ENCODE results near the gene PHLDB2.

Gene PHLDB2

GRCh38 chr3:111885578-111885977 is 26.5 kb downstream of the PHLDB2 start:
- DNase-seq, result no peak

- no peak for DNase-seq
These were observed 31.1 kb downstream of the PHLDB2 start for GRCh38 chr3:111890051-111890580.

- DNase-seq, result no peak
These were observed 33.0 kb downstream of the PHLDB2 start for GRCh38 chr3:111892070-111892469.

- DNase-seq, result peak; percentile 53
These were observed 36.0 kb downstream of the PHLDB2 start for GRCh38 chr3:111895071-111895470.

DNA sequence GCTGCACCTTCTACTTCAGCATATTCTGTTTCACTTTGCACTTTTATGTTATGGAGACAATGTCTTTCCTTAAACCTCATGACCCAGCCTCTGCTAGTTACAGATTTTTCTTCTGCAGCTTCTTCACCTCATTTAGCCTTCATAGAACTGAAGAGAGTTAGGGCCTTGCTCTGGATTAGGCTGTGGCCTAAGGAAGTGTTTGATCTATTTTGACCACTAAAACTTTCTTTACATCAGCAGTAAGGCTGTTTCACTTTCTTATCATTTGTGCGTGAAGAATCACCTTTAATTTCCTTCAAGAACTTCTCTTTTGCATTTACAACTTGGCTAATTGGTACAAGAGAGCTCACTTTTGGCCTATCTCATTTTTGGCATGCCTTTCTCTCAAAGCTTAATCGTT is 40.9 kb downstream of the PHLDB2 start:
- no peak for DNase-seq

DNA sequence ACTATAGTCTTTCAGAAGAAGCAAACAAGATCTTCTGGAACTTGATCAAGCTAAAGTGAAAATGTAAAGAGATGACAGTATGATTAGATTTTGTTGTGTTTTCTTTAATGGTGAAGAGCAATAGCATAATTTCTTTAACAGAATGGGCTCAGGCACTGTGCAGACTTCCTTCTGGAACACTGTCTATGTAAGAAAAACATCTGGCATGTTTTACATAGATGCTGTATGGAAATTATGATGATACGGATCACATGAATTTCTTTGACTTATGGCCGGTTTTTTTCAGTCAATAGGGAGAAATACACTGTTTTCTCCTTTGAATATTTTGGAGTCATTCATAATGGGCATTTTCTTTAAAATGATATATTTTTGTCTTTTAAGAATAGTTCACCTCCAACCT is 42.6 kb downstream of the PHLDB2 start:
- no peak for DNase-seq

DNA sequence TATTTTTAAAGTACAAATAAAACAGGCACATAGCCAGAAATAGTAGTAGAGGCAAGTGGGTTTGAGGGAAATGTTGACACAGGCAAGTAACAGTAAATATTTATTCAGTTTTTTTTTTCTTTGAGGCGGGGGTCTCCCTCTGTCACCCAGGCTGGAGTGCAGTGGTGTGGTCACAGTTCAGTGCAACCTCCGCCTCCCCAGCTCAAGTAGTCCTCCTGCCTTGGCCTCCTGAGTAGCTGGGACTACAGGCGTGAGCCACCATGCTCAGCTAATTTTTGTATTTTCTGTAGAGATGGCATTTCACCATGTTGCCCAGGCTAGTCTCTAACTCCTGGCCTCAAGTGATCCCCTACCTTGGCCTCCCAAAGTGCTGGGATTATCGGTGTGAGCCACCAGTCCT is 43.5 kb downstream of the PHLDB2 start:
- no peak for DNase-seq

- peak; percentile 91 for DNase-seq
These were observed 44.0 kb downstream of the PHLDB2 start for GRCh38 chr3:111903067-111903511.

DNA sequence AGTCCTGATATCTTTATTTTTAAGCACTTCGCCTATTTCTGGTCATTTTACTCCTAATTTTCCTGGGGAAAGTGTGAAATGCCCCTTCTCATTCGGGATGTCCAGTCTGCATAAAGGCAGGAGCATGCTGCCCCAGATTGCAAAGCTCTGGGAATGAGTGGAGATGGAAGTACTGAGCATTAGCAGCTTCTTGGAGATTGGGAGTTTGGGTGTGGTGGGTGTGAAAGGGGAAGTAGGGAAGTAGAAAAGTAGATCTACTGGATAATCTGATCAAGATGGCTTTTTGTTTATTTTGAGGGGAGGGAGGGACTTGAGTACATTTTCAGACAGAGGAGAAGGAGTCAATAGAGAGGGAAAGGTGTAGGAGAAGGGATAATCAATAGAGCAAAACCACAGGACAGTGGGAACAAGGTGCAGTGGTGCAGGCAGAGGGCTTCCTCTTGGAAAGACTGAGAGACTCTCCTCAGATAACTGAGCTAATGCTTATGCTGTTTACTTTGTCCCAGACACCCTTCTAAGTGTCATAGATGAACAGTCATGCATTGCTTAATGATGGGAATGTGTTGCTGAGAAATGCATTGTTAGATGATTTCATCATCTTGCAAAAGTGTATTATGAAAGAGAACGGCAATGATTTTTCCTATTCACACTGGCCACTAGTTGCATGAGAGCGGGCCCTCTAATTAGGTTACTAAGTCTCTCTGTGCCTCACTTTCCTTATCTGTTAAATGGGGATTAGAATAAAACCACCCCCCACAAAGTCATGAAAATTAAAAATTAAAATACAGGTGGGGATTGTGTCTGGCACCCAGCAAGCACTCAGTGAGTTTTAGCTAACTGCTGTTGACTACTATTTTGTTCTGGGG is 45.5 kb downstream of the PHLDB2 start:
- DNase-seq, result peak; percentile 95

GRCh38 chr3:111906656-111907055 is 47.6 kb downstream of the PHLDB2 start:
- no peak for DNase-seq

DNA sequence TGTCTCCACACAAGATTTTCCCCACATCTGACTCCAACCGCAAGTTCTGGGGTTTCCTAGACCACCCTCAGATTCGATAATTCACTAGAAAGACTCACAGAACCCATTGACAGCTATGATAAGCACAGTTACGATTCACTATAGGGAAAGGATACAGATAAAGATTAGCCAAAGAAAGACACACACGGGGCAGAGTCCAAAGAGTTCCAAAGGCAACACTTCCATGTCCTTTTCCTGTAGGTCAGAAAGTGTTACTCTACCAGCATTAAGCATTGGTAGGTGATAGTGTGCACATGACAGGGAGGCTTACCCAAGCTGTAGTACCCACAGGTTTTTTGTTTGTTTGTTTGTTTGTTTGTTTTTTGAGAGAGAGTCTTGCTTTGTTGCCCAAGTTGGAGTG is 48.1 kb downstream of the PHLDB2 start:
- DNase-seq, result no peak

DNA sequence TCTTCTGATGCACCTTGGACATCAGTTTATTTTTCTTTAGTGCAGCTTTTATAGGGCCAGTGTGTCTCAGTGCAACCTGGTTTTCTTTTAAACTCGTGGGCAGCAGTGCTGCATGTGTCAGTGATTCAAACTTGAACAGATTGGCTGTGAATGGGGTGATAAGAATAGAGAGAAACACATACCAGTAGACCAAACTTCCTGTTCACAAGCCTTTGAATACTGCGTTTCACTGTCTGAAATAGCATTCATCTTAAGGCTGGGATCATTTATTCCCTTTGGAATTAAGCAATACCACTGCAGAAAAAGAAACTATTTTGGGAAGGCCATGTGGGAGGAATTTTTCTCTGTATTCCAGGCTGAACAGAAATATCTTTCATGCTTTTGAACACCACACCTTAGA is 51.7 kb downstream of the PHLDB2 start:
- peak; percentile 86 for DNase-seq

DNA sequence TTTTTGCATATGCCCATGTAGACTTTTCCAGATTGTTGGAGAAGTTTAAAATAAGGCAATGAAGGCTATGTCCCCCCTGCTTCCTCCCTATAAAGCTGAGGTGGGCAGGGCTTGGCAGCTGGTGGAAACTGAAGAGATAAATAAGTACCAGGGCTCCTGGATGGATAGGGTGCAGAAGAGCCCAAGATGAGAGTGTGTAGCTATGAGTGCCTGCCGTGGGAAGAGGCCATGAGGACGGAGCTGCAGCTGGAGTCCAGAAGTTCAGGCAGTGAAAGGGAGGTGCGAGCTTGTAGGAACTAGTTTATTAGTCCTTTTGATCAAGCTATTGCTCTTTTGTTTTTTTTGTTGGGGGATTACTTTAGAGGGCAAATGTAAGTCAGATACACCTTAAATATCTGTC is 52.4 kb downstream of the PHLDB2 start:
- no peak for DNase-seq

GRCh38 chr3:111913163-111913763 is 54.2 kb downstream of the PHLDB2 start:
- no peak for DNase-seq

DNA sequence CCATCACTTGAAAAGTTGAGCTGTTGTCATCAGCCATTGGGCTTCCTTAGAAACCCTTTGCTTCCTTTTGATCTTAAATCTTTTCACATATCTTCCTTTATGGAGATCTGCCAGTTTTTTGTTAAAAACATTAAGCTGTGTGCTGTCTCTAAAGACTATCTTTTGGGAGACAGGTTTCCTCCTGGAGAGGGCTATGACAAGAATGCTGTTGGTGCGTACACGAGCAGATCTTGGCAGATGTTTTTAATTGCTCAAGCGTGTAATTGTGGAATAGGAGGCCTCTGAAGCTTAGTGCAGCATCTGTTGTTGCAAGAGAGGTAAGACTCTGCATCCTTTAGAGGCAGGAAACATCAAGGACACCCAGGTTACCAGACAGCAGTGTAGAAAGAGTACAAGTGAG is 56.8 kb downstream of the PHLDB2 start:
- peak; percentile 68 for DNase-seq

DNA sequence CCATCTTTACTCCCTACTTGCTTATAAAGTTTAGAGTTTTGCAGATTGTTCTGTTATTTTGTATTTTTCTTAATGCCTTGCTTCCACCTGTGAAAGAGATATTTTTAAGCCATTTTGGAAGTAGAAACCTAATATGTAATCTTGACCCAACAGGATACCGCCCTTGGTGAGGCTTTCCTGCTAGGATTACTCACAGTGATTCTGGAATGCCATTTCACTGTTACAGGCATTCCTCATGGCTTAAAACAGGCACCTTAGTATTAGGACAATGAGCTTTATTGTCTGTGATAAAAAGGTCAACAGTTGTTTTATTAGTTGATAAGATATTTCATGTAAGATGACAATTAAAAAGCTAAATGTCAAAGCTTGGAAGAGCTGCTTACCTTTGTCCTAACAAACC is 58.2 kb downstream of the PHLDB2 start:
- peak; percentile 50 for DNase-seq

DNA sequence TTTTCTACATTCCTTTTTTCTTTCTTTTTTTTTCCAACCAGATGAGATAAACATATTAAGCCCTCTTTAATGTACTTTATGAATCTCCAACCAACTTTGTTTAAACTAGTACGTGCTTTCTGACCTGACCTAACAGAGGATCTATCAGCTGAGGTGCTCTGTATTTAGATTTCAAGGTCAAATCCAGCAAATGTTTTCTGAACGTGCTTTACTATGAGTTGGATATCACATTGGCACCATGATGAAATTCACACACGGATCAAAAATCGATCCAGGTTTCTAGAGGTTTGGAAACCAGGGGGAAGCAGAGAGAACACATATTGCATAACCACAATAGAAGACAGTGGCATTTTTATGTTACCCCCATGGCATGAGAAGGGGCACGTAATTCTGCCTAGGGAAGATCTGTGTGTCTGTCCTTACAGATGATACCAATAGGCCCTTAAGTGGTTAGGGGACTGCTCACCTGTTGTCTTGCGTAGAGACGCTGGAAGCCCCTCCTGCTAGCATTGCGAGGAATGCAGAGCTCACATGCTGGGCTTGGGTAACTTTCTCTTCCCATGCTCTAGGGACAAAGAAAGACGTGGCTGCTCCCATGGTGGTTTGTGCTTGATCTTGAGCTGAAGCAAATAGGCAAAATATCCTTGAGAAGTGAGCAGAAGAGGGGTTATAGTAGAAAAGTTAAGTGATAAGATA is 60.5 kb downstream of the PHLDB2 start:
- no peak for DNase-seq

- DNase-seq, result no peak
These were observed 62.1 kb downstream of the PHLDB2 start for GRCh38 chr3:111921181-111921580.

GRCh38 chr3:111923095-111923771 is 64.2 kb downstream of the PHLDB2 start:
- peak; percentile 42 for DNase-seq

- DNase-seq, result peak; percentile 43
These were observed 64.7 kb downstream of the PHLDB2 start for GRCh38 chr3:111923806-111924205.

DNA sequence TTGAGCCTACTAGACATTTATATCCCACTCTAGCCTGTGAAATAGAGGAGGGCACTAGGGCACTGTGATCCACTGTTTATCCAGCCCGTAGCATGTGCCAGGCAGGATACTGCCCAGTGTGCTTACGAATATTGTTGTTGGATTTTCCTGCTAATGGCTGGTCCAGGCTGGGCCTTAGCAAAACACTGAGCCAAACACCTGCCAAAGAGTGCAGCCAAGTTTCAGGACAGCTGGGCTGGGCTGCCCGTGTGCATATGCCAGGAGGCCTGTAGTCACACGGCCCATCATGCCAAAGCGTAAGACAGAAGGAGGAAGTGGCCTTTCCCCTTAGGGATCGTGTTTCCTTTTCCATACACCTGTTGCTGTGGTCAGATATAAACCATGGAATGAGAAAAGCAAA is 65.2 kb downstream of the PHLDB2 start:
- no peak for DNase-seq

GRCh38 chr3:111926266-111926676 is 67.2 kb downstream of the PHLDB2 start:
- DNase-seq, result no peak

DNA sequence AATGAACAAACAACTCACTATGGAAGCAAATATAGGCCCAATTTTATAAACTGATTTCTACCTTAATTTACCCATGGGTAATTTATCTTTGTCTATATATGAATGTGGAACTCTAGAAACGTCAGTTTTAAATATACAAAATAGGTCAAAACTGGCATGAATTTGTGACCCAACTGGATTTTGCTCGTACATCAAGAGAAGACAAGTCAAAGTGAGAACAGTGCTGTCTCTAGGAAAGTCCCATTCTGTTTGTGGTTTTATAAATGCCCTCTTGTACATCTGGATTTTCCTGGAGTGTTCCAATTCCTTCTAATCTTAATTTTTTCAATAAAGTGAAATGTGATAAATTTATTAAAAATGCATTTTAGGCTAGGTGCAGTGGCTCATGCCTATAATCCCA is 69.5 kb downstream of the PHLDB2 start:
- no peak for DNase-seq
